Cortex of kidney (tissue), 1 donor: Measurements from ENCODE around the gene CDH11.

Source experiments
- DNase-seq: peaks from one replicate; lab custom pipeline; 2025; lab: John Stamatoyannopoulos, UW

Gene CDH11

GRCh38 chr16:65069766-65070165 is 52.1 kb downstream of the CDH11 start:
- no peak for DNase-seq

GRCh38 chr16:65069065-65069464 is 52.8 kb downstream of the CDH11 start:
- no peak for DNase-seq

- no peak for DNase-seq
These were observed 53.6 kb downstream of the CDH11 start for GRCh38 chr16:65068151-65068740.

- no peak for DNase-seq
These were observed 55.2 kb downstream of the CDH11 start for GRCh38 chr16:65066651-65067050.

GRCh38 chr16:65065031-65065430 is 56.8 kb downstream of the CDH11 start:
- DNase-seq: no peak

- no peak for DNase-seq
These were observed 57.7 kb downstream of the CDH11 start for GRCh38 chr16:65064131-65064530.

GRCh38 chr16:65062736-65063583 is 58.9 kb downstream of the CDH11 start:
- no peak for DNase-seq

GRCh38 chr16:65061935-65062518 is 59.8 kb downstream of the CDH11 start:
- DNase-seq: no peak

- DNase-seq: no peak
These were observed 60.6 kb downstream of the CDH11 start for GRCh38 chr16:65061263-65061662.

GRCh38 chr16:65059406-65059980 is 62.4 kb downstream of the CDH11 start:
- DNase-seq: no peak

- DNase-seq: no peak
These were observed 64.7 kb downstream of the CDH11 start for GRCh38 chr16:65057184-65057583.

GRCh38 chr16:65054457-65054856 is 67.4 kb downstream of the CDH11 start:
- DNase-seq: no peak

GRCh38 chr16:65049679-65050078 is 72.2 kb downstream of the CDH11 start:
- no peak for DNase-seq

- no peak for DNase-seq
These were observed 75.9 kb downstream of the CDH11 start for GRCh38 chr16:65045961-65046360.

- DNase-seq: no peak
These were observed 77.0 kb downstream of the CDH11 start for GRCh38 chr16:65044873-65045272.

- DNase-seq: no peak
These were observed 77.8 kb downstream of the CDH11 start for GRCh38 chr16:65044026-65044425.

GRCh38 chr16:65042438-65043365 is 79.2 kb downstream of the CDH11 start:
- no peak for DNase-seq

- DNase-seq: no peak
These were observed 80.2 kb downstream of the CDH11 start for GRCh38 chr16:65041667-65042066.

GRCh38 chr16:65038100-65038499 is 83.8 kb downstream of the CDH11 start:
- DNase-seq: no peak

- DNase-seq: no peak
These were observed 84.3 kb downstream of the CDH11 start for GRCh38 chr16:65037556-65037955.

- DNase-seq: no peak
These were observed 86.9 kb downstream of the CDH11 start for GRCh38 chr16:65034915-65035314.

- DNase-seq: no peak
These were observed 89.5 kb downstream of the CDH11 start for GRCh38 chr16:65032387-65032786.
